HG03457 (cell line): ENCODE results near the gene DBX1.
"Not testable (repeated sequence)": the region's sequence is repeated elsewhere in the genome, so short reads cannot be mapped to it uniquely, and the experiment has no call there.

Source experiments
- ATAC-seq: cut with Tn5 transposase; IDR thresholded peaks from one replicate; pipeline ENCODE4 v1.9.1; 2021; ENCODE audit warnings: moderate number of reproducible peaks; ENCODE audit not compliant: unreplicated experiment

The DBX1 gene

DNA sequence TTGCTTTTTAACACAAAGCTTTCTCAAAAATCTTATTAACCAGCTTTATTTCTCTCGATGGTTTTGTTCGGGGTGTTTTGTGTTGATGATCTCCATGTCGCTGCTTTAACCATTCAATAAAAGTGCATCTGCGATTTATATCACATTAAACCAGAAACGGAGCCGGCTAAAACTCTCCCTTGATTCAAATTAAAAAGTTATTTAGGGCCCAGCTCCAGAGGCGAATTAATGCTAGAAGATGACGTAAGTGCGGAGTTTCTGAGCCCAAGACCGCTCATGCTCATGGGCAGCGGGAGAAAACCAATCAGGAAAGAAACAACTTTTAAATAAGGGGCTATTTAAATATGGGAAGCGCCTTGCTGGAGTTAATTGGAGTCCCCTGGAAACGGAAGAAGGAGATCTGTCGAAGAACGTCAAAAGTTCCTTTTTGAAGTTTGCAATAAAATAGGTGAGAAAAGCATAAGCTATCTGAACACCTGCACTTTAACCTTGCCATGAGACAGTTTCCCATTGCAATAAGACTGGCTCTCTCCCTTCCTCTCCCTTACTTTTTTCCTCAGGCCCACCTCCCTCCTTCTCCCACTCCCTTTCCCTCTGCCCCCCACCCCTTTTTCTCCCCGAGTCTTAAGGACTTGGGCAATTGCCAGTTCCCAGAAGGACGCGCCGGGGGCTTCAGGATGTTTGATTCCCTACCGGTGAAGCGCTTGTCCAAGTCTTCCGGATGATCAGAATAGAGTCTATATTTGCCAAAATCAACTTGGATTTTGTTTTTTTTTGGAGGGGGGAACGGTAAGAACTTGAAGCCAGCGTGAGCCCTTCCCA lies 1.9 kb upstream of the DBX1 start:
- ATAC-seq: no peak

GRCh38 chr11:20161230-20161918 lies 1.1 kb upstream of the DBX1 start:
- ATAC-seq: no peak

DNA sequence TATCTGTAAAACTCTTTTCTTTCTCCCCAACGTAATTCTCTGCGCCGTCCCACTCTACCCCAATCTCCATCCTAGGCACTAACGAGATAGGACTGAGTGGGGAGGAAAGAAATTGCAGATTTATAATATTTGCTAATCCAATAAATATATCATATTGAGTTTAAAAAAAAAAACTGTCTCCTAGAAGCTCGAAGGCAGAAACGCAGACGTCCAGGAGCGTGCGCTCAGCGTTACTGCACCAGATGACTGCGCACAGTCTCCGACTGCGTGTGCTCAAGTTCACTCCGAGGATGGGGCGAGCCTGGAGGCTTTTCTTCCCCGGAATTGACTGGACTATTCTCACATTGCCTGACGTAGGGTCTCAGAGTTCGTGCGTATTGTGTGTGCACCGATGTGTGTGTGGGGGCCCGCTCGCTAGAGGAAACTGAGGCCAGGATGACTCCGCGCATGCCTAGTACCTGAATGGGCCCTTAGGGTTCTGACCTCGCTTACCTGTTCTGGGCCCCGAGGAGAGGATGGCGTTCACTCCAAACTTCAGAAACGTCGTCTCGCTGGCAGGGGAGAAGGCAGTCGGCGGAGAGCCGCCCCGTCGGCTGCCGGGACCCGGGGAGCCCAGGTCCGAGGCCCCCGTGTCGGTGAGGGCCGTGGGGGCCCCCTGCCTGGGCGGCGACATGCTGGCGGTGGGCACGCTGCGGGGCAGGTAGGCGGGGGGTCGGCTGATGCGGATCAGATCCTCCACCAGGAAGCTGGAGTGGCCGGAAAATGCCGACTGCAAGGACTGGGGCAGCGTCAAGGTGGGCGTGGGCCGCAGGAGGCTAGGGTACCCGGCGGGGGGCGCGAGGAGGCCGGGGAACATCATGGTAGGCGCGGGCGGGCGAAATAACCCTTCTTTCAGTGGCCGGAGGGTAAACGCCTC lies 551 bp downstream of the DBX1 start:
- ATAC-seq: no peak

GRCh38 chr11:20158597-20159257 lies 1.5 kb downstream of the DBX1 start:
- no peak for ATAC-seq

DNA sequence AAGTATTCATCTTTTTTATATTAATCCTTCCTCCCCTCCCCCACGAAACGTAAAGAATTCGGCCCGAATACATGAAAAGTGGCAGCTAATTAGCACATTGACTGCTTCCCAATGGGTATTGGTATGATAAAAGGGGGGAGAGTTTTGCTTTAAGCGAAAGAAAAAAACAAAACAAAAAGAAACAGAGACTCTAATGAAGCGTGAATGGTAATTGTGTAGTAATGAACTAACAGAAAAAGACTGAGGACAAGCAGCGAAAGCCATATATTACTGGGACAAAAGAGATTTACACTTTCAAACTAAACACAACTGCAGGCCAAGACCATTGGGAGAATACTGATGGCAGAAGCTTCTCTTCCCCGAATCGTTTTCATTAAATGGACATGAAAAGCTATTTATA lies 2.5 kb downstream of the DBX1 start:
- ATAC-seq: no peak

GRCh38 chr11:20156876-20157613 lies 3.2 kb downstream of the DBX1 start:
- ATAC-seq: no peak

GRCh38 chr11:20156280-20156875 lies 3.9 kb downstream of the DBX1 start:
- no peak for ATAC-seq

DNA sequence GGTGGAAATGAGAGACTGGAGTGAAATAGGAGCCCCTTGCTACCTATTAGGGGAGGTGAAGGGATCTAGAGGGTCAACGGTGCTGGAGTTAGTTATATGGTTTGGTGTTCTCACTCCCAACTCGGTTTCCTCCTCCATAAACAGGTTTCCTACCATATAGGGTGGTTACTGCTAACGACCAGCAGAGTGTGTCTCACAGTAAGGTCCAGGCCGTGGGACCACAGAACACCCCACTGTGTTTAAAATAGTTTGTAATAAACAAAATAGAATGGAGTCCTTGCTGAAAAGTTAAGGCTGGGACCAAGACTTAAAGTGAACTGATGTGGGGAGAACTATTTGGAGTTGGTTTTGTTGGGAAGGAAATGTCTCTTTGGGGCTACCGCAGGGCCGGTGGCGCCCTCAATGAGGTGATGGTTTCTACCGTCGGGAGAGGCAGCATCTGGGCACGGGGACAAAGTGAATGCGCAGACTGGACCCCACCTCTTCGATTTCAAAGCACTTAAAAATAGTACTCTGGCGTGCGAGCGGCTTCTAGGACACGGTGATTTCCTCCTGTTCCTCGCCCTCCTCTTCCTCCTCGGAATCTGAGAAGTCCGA lies 4.5 kb downstream of the DBX1 start:
- no peak for ATAC-seq

GRCh38 chr11:20154381-20154780 lies 5.9 kb downstream of the DBX1 start:
- ATAC-seq: no peak

DNA sequence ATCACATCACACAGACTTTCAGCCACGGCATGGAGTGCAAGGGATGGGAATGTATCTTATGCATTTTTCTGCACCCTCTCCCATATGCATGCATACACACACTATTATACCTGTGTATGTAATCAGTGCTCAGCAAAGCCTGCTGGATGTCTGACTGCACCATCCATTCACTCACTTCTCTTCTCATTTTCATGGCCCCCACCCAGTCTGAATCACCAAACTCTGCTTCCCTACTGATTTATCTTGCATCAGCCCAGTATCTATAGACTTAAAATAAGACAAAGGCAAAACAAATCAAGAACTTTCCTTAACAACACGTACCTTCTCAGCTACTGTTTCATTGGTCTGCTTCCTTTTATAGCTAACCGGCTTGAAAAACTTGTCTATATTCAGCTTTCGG lies 21.6 kb downstream of the DBX1 start:
- no peak for ATAC-seq

GRCh38 chr11:20137637-20138036 lies 22.6 kb downstream of the DBX1 start:
- no peak for ATAC-seq

DNA sequence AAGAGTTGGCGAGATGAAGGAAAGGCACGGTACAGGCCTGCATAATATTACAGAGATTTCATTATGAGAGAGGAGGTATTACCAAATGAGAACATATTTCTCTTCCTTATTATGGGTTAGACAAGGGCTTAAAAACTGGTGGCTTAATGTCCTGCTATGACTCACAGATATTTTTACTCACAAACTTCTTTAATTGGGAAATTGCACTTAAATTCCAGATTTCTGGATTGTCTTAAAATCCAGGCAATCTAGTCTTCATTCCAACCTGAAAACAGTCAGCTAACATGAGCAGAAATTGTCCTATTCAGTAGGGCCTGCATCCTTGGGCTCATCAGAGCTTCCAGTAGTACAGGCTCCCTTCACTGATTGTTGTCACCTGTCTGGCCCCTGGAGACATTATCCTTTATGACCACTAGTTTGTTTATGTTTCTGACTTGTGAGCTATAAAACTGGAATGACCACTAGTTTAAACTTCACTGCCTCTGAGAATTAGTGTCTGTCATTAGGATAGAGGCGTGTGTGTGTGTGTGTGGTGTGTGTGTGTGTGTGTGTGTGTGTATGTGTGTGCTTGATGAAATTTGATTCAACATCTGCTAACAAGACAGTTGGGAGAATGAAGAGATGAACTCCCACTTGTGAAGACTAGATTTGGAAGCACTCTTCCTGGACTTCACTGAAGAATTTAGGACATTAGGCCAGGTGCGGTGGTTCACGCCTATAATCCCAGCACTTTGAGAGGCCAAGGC lies 25.1 kb downstream of the DBX1 start:
- ATAC-seq: no peak

- no peak for ATAC-seq
Observed at GRCh38 chr11:20132667-20133039, 27.6 kb downstream of the DBX1 start.

GRCh38 chr11:20131788-20132666 lies 28.2 kb downstream of the DBX1 start:
- ATAC-seq: no peak

DNA sequence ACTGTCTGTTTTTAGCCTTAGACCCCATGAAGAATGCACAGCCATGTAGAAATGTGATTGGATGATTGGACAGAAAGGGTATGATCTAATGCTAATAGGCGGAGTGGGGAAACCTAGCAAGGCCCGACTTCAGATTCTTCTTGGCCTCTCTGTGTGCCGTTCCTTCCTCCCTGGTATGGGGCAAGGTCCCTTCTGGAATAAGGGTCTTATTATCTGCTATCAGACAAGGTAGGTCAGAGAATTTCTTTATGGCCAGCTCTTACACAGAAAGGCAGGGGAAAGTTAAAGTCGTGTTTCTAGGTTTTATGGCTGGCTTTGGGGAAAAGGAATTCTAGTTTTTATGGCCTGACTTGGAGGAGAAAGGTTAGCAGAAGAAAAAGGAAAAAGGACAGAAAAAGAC lies 30.6 kb downstream of the DBX1 start:
- ATAC-seq: no peak

DNA sequence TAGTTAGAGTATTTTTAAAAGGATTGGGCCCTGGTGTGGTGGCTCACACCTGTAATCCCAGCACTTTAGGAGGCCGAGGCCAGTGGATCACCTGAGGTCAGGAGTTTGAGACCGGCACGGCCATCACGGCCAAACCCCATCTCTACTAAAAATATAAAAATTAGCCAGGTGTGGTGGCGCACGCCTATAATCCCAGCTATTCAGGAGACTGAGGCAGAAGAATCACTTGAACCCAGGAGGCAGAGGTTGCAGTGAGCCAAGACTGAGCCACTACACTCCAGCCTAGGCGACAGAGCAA lies 31.8 kb downstream of the DBX1 start:
- not testable (repeated sequence) for ATAC-seq

GRCh38 chr11:20127671-20128527 lies 32.4 kb downstream of the DBX1 start:
- no peak for ATAC-seq
